ENCODE data around the gene BOD1.

Gene BOD1

GRCh38 chr5:173625261-173625660 is 8.8 kb upstream of the BOD1 start:
- Histone ChIP-seq H3K27ac (ENCODE audit: low read depth, low read length) (no peak overlapping the region), H3K4me1 (ENCODE audit: insufficient read depth, low read length) (no peaks in the 10 kb centered on the region), H3K9ac (ENCODE audit: low read length) (no peak overlapping the region)

GRCh38 chr5:173624282-173624681 is 7.8 kb upstream of the BOD1 start:
- no peak overlapping the region for H3K27ac ChIP-seq (ENCODE audit: low read depth, low read length)
- H3K4me1 ChIP-seq (ENCODE audit: insufficient read depth, low read length) = no peaks in the 10 kb centered on the region
- no peaks in the 10 kb centered on the region for H3K27me3 ChIP-seq (ENCODE audit: control insufficient read depth in 1 of 2, insufficient read depth in 2 of 2, low read length in 2 of 2)
- no peaks in the 10 kb centered on the region for H3K36me3 ChIP-seq (ENCODE audit: insufficient read depth, low read length)
- no peak overlapping the region for H3K9ac ChIP-seq (ENCODE audit: low read length)
- H3K9me3 ChIP-seq (ENCODE audit: low read length) = no peaks in the 10 kb centered on the region
- H3K4me3 ChIP-seq (ENCODE audit: low read depth in 1 of 2, low read length in 2 of 2) = no peak overlapping the region

More at GRCh38 chr5:173625261-173625660, 8.8 kb upstream of the BOD1 start:
- no peak overlapping the region for H3K4me3 ChIP-seq (ENCODE audit: low read depth in 1 of 2, low read length in 2 of 2)
- no peaks in the 10 kb centered on the region for H3K9me3 ChIP-seq (ENCODE audit: low read length)
- H3K36me3 ChIP-seq (ENCODE audit: insufficient read depth, low read length) = no peaks in the 10 kb centered on the region
- H3K27me3 ChIP-seq (ENCODE audit: control insufficient read depth in 1 of 2, insufficient read depth in 2 of 2, low read length in 2 of 2) = no peaks in the 10 kb centered on the region

- no peak overlapping the region for H3K9ac ChIP-seq (ENCODE audit: low read length)
- H3K27ac ChIP-seq (ENCODE audit: low read depth, low read length) = no peak overlapping the region
- no peaks in the 10 kb centered on the region for H3K4me1 ChIP-seq (ENCODE audit: insufficient read depth, low read length)
- no peaks in the 10 kb centered on the region for H3K9me3 ChIP-seq (ENCODE audit: low read length)
- H3K4me3 ChIP-seq (ENCODE audit: low read depth in 1 of 2, low read length in 2 of 2) = no peak overlapping the region
- H3K27me3 ChIP-seq (ENCODE audit: control insufficient read depth in 1 of 2, insufficient read depth in 2 of 2, low read length in 2 of 2) = no peaks in the 10 kb centered on the region
- H3K36me3 ChIP-seq (ENCODE audit: insufficient read depth, low read length) = no peaks in the 10 kb centered on the region
These were observed 7.3 kb upstream of the BOD1 start for GRCh38 chr5:173623789-173624188.

- Histone ChIP-seq H3K9ac (ENCODE audit: low read length) (no peak overlapping the region), H3K9me3 (ENCODE audit: low read length) (no peaks in the 10 kb centered on the region), H3K4me3 (ENCODE audit: low read depth in 1 of 2, low read length in 2 of 2) (no peak overlapping the region), H3K27ac (ENCODE audit: low read depth, low read length) (no peak overlapping the region), H3K27me3 (ENCODE audit: control insufficient read depth in 1 of 2, insufficient read depth in 2 of 2, low read length in 2 of 2) (no peaks in the 10 kb centered on the region), H3K36me3 (ENCODE audit: insufficient read depth, low read length) (no peaks in the 10 kb centered on the region), H3K4me1 (ENCODE audit: insufficient read depth, low read length) (no peaks in the 10 kb centered on the region)
These were observed 6.9 kb upstream of the BOD1 start for GRCh38 chr5:173623296-173623771.

- no peak overlapping the region for H3K27ac ChIP-seq (ENCODE audit: low read depth, low read length)
- H3K4me1 ChIP-seq (ENCODE audit: insufficient read depth, low read length) = no peaks in the 10 kb centered on the region
- no peaks in the 10 kb centered on the region for H3K9me3 ChIP-seq (ENCODE audit: low read length)
- H3K4me3 ChIP-seq (ENCODE audit: low read depth in 1 of 2, low read length in 2 of 2) = no peak overlapping the region
- H3K36me3 ChIP-seq (ENCODE audit: insufficient read depth, low read length) = no peaks in the 10 kb centered on the region
- H3K9ac ChIP-seq (ENCODE audit: low read length) = no peak overlapping the region
- no peaks in the 10 kb centered on the region for H3K27me3 ChIP-seq (ENCODE audit: control insufficient read depth in 1 of 2, insufficient read depth in 2 of 2, low read length in 2 of 2)
These were observed 6.0 kb upstream of the BOD1 start for GRCh38 chr5:173622183-173623047.

GRCh38 chr5:173620784-173621183 is 4.3 kb upstream of the BOD1 start:
- Histone ChIP-seq H3K27ac (ENCODE audit: low read depth, low read length) (no peak overlapping the region), H3K4me1 (ENCODE audit: insufficient read depth, low read length) (no peaks in the 10 kb centered on the region), H3K9ac (ENCODE audit: low read length) (no peak overlapping the region), H3K36me3 (ENCODE audit: insufficient read depth, low read length) (no peaks in the 10 kb centered on the region), H3K27me3 (ENCODE audit: control insufficient read depth in 1 of 2, insufficient read depth in 2 of 2, low read length in 2 of 2) (no peaks in the 10 kb centered on the region), H3K4me3 (ENCODE audit: low read depth in 1 of 2, low read length in 2 of 2) (no peak overlapping the region), H3K9me3 (ENCODE audit: low read length) (no peaks in the 10 kb centered on the region)

GRCh38 chr5:173618927-173619519 is 2.6 kb upstream of the BOD1 start:
- Histone ChIP-seq H3K4me3 (ENCODE audit: low read depth in 1 of 2, low read length in 2 of 2) (no peak overlapping the region), H3K9ac (ENCODE audit: low read length) (no peak overlapping the region), H3K36me3 (ENCODE audit: insufficient read depth, low read length) (no peaks in the 10 kb centered on the region), H3K27me3 (ENCODE audit: control insufficient read depth in 1 of 2, insufficient read depth in 2 of 2, low read length in 2 of 2) (no peaks in the 10 kb centered on the region), H3K9me3 (ENCODE audit: low read length) (no peaks in the 10 kb centered on the region), H3K27ac (ENCODE audit: low read depth, low read length) (no peak overlapping the region), H3K4me1 (ENCODE audit: insufficient read depth, low read length) (peaks cover 17% of the 10 kb centered on the region)

- H3K27me3 ChIP-seq (ENCODE audit: control insufficient read depth in 1 of 2, insufficient read depth in 2 of 2, low read length in 2 of 2) = no peaks in the 10 kb centered on the region
- peaks cover 26% of the 10 kb centered on the region for H3K4me1 ChIP-seq (ENCODE audit: insufficient read depth, low read length)
- no peaks in the 10 kb centered on the region for H3K9me3 ChIP-seq (ENCODE audit: low read length)
- H3K36me3 ChIP-seq (ENCODE audit: insufficient read depth, low read length) = peaks cover 7% of the 10 kb centered on the region
- H3K27ac ChIP-seq (ENCODE audit: low read depth, low read length) = peak overlapping the region; percentile 82
- peak overlapping the region; percentile 47 for H3K9ac ChIP-seq (ENCODE audit: low read length)
- H3K4me3 ChIP-seq (ENCODE audit: low read depth in 1 of 2, low read length in 2 of 2) = peak overlapping the region; percentile 54 to 95
These were observed 420 bp downstream of the BOD1 start for GRCh38 chr5:173615884-173616576.

GRCh38 chr5:173614591-173614990 is 1.9 kb downstream of the BOD1 start:
- H3K27ac ChIP-seq (ENCODE audit: low read depth, low read length) = no peak overlapping the region
- H3K9me3 ChIP-seq (ENCODE audit: low read length) = no peaks in the 10 kb centered on the region
- H3K4me1 ChIP-seq (ENCODE audit: insufficient read depth, low read length) = peaks cover 26% of the 10 kb centered on the region
- peak overlapping the region; percentile 3 to 54 for H3K4me3 ChIP-seq (ENCODE audit: low read depth in 1 of 2, low read length in 2 of 2)
- peaks cover 20% of the 10 kb centered on the region for H3K36me3 ChIP-seq (ENCODE audit: insufficient read depth, low read length)
- H3K27me3 ChIP-seq (ENCODE audit: control insufficient read depth in 1 of 2, insufficient read depth in 2 of 2, low read length in 2 of 2) = no peaks in the 10 kb centered on the region
- peak overlapping the region; percentile 47 for H3K9ac ChIP-seq (ENCODE audit: low read length)

- Histone ChIP-seq H3K27ac (ENCODE audit: low read depth, low read length) (no peak overlapping the region), H3K4me3 (ENCODE audit: low read depth in 1 of 2, low read length in 2 of 2) (no peak overlapping the region), H3K36me3 (ENCODE audit: insufficient read depth, low read length) (peaks cover 29% of the 10 kb centered on the region), H3K9me3 (ENCODE audit: low read length) (no peaks in the 10 kb centered on the region), H3K9ac (ENCODE audit: low read length) (no peak overlapping the region), H3K4me1 (ENCODE audit: insufficient read depth, low read length) (peaks cover 26% of the 10 kb centered on the region), H3K27me3 (ENCODE audit: control insufficient read depth in 1 of 2, insufficient read depth in 2 of 2, low read length in 2 of 2) (no peaks in the 10 kb centered on the region)
These were observed 2.9 kb downstream of the BOD1 start for GRCh38 chr5:173613433-173614159.

GRCh38 chr5:173612948-173613347 is 3.5 kb downstream of the BOD1 start:
- Histone ChIP-seq H3K4me1 (ENCODE audit: insufficient read depth, low read length) (peaks cover 26% of the 10 kb centered on the region), H3K9me3 (ENCODE audit: low read length) (no peaks in the 10 kb centered on the region), H3K4me3 (ENCODE audit: low read depth in 1 of 2, low read length in 2 of 2) (no peak overlapping the region), H3K27me3 (ENCODE audit: control insufficient read depth in 1 of 2, insufficient read depth in 2 of 2, low read length in 2 of 2) (no peaks in the 10 kb centered on the region), H3K9ac (ENCODE audit: low read length) (no peak overlapping the region), H3K36me3 (ENCODE audit: insufficient read depth, low read length) (peaks cover 34% of the 10 kb centered on the region), H3K27ac (ENCODE audit: low read depth, low read length) (no peak overlapping the region)
